GM21825 (cell line): ENCODE measurements around the gene GPR146.
"Not testable (repeated sequence)": the region's sequence is repeated elsewhere in the genome, so short reads cannot be mapped to it uniquely, and the experiment has no call there.

Source experiments
- ATAC-seq: cut with Tn5 transposase; IDR thresholded peaks from one replicate; pipeline ENCODE4 v1.9.1; 2021; ENCODE audit warnings: mild to moderate bottlenecking, moderate library complexity; ENCODE audit not compliant: unreplicated experiment

GPR146 gene

DNA sequence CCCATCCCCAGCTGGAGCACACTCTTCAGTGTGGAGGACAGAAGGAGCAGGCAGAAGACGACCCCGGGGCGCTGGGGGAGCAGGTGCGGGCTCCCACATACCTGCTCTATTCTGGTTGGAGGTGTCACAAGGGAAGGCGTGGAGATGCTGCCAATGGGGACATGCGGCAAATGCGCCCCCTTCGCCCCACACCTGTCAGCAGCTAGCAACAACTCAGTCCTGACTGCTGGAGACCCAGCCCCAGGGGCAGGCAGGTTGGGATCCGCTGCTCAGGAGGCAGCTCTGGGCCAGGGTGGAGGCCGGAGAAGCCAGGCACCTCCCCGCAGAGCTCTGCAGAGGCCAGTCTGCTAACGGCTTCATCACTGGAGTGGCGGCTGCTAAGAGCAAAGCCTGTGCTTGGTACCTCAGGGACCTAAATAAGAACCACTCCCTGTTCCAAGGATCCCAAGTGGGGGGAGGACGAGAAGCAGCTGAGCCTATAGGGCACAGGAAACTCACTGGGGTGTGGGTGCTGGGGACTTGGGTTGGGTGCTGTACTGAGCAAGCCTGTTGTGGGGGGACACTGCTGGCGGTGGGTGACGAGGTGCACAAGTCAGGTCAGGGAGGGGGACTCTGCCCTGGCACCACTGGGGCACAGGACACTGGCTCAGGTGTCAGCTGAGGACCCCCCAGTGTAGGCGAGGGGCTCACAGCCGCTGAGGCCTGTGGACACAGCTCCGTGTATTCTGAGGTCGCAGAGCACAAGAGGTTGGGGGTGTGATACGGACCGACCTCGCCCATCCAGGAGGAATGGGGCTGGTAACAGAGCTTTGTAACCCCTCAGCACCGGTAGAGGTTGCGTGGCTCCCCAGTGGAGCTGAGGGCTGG lies 19.2 kb upstream of the GPR146 start:
- ATAC-seq: no peak

DNA sequence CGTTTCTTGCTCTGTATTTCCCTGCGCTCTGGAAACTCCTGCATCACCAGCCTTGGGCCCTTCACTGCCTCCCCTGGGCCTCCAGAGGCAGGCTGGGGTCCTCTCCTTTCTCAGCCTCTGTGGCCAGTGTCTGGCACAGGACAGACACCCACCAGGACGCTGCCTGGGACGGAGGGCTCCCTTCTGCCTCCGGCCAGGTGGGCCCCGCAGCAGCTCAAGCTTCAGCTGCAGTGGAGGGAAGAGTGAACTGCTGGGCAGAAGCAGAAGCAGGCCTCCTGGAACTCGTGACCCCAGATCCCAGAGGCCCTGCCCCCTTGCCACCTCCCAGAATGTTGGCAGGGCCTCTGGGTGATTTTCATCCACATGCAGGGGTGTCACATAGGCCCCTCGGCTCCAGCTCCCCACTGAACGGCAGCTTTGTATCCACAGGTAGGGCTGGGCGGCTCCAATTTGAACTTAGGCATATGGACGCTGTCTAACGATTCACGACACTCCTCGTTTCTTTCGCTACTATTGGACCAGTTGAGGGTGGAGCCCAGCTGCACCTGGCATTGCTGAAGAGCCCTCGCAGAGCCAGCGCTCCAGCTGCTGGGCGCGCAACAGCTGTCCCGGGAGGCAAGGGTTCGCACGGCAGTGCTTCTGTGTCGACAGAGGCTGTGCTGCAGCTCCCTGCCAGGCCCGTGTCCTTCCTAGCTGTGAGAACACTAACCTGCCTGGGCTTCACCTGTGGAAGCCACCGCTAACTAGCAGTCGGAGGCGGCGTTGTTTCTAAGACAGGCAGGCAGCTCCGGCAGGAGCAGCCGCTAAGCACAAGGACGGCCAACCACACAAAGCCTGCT lies 18.4 kb upstream of the GPR146 start:
- no peak for ATAC-seq

DNA sequence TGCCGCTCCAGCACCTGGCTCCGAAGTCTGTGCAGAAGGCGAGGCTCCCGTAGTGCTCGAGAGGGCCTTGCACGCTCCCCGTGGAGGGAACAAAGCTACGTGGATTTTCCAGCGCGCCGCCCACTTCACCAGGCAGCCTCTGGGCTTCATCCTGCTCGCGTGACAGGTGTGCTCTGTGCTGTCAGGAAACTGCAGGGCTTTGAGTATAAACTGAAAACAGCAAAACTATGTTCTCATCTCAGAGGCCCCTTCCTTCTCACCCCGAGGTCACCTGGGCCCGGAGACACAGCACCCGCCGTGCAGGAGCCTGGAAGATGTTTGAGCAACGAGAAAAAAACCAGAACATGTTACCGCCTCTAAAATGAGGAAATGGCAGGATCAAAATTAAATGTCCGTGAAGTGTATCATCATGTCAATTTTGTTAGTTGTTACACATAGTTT lies 17.6 kb upstream of the GPR146 start:
- ATAC-seq: no peak

DNA sequence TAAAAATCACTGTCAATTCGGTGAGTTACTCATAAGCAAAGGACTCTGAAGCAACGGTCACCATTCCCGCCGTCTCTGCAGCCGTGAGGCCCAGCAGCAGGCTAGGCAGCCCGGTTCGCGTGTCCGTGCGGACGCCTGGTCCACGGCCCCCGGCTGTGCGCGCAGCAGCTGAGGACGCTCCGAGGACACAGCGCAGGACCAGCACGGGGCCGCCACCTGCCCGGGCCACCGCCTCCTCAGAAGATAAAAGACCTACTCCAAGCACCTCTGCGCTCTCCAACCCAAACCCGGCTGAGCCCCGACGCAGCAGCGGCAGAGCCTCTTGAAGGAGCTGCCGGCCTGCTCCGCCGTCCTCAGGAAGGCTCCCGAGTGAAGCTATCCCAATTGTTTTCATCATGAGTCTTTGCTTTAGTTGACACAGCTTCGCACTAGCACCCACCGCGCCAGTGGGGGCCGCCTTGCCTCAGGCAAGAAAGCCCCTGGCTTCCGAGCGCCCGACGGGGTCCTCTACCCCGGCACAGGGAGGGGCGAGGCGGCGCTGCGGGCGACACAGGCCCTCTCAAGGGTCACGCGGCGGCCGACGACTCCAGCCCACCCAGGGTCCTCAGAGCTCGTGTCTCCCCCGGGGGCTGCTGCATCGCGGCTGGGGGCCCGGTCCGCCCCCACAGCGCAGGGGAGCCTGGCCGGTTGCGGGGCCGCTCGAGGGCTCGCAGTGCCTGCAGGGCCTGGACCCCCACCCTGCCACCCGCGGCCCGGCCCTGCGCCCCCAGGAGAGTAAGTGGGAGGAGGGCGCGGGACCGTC lies 16.9 kb upstream of the GPR146 start:
- peak; percentile 6 for ATAC-seq

DNA sequence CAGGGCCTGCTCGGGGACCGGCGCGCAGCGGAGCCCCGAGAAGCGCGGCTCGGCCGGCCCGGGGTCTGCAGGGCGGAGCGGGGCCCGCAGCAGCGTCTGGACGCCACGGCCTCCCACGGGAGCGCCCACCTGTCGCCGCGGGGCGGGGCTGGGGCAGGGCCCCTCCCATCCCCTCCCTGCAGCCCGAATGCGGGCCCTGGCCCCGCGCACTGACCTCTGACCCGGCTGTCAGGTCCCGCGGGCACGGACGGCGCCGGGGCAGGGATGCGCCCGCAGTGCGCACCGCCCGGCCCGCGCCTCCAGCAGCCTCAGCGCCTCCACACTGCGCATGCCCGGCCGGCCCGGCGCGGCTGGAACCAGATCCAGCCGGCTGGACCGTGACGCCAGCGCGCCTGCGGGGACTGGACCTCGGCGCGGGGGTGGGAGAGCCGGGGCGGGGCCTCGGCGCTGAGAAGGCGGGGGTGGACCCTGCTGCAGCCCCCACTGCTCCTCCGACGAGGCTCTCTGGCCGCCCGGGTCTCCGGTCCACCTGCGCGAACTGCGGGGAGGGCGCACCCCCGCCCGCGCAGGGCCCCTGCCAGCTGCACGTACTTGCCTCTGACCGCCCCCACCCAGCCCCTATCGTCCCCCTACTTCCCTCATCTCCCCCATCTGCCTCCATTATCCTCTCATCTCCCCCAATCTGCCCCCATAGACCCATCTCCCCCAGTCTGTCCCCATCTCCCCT lies 16.1 kb upstream of the GPR146 start:
- ATAC-seq: peak; percentile 43

DNA sequence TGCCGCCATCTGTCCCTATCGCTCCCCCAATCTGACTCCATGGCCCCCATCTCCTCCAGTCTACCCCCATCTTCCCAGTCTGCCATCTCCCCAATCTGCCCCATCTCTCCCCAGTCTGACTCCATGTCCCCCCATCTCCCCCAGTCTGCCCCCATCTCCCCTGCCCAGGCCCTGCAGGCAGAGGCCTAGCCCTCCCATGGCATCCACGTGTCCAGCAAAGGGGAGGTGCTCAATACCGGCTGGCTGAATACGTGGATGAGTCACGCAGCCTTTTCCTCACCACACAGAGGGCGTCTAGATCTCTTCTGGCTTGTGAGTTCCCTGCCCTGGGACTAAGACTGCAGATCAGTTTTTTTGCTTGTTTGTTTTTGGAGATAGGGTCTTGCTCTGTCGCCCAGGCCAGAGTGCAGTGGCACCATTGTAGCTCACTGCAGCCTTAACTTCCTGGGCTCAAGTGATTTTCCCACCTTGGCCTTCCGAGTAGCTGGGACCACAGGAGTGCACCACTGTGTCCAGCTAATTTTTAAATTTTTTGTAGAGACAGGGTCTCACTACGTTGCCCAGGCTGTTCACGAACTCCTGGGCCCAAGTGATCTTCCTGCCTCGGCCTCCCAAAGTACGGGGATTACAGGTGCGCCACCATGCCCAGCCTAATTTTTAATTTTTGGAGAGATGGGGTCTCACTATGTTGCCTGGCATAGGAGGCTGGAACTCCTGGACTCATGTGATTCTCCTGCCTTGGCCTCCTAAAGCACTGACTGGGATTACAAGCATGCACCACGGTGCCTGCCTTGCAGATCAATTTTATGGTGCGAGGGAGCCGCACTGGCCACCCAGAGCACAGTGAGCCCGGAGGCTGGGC lies 15.3 kb upstream of the GPR146 start:
- no peak for ATAC-seq

DNA sequence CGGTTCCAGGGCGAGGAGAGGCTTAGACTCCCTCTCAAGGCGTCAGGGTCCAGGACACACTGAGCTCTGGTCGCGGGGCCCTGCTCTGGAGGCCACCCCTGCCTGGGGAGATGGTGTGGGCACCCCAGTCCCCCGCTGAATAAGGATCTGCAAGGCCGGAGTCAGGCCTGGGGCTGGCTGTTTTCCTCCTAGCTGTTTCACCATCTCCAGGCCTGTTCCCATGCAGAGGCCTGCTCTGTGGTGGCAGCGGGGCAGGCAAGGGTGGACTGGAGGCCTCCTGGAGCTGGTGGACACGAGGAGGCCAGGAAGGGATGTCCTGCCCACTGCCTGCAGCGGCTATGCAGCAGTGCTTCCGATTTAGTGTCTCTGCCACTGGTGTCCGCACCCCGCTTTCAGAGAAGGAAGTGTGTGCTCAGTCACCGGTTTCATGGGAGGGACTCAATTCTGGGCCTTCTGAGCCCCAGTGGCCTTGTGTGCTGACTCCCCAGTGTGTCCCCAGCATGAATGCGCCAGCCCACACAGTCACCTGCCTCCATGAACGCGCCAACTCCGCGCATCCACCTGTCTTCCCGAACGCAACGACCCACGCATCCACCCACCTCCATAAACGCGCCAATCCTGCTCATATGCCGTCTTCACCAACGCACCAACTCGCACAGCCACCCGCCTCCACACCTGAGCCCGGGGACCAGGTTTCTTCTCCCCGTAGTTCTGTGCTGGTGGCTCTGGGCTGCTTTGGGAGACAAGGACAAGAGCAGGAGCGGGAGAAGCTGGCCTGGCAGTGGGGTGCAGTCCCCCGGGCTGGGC lies 14.5 kb upstream of the GPR146 start:
- ATAC-seq: no peak

DNA sequence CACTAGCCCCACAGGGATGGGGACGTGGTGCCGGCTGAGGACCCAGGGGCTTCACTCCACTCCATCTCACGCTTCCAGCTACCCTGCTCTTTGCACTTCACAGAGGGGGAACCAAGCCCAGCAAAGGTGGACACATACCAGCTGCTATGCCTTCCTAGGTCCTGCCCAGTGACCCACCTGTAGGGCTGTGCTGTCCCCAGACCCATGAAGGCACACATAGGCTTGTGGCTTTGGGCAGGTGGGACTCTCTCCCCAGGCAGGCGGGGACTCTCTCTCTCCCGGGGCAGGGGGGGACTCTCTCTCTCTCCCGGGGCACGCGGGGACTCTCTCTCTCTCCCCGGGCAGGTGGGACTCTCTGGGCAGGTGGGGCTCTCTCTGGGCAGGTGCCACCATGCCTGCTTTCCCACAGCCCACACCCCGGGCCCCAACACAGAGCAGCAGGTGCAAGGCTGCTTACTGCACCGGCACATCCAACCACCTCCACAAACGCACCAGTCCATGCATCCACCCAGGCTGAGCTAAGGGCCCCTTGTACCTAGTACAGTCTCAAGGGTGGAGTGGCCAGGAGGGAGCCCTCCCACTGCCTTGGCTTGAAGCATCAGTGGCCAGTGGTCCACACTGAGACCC lies 13.8 kb upstream of the GPR146 start:
- no peak for ATAC-seq

DNA sequence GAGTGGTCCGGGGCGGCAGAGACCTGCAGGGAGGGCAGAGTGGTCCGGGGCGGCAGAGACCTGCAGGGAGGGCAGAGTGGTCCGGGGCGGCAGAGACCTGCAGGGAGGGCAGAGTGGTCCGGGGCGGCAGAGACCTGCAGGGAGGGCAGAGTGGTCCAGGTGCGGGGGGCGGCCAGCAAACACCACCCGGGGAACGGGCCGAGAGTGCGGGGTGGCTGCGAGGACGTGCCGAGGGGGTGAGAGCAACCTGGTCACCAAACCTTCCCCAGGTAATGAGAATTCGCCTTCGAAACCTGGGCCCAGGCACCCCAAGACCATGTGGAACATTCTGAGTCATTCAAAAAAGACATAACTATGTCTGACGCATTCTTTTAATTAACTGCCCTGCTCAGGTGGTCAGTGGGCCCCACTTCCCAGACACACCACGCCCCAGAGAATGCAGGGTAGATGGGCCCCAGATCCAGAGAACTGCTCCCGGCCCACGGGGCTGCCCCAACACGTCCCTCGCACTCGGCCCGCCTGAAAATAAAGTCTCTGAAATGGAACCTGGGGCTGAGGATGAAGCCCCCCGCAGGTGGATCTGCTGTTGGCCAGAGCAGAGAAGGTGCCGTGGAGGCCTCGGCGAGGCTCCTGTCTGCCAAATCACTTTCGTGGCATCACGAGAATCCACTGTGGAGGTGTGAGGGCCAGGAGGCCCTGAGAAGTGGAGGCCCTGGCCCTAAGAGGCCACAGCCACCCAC lies 12.5 kb upstream of the GPR146 start:
- no peak for ATAC-seq

DNA sequence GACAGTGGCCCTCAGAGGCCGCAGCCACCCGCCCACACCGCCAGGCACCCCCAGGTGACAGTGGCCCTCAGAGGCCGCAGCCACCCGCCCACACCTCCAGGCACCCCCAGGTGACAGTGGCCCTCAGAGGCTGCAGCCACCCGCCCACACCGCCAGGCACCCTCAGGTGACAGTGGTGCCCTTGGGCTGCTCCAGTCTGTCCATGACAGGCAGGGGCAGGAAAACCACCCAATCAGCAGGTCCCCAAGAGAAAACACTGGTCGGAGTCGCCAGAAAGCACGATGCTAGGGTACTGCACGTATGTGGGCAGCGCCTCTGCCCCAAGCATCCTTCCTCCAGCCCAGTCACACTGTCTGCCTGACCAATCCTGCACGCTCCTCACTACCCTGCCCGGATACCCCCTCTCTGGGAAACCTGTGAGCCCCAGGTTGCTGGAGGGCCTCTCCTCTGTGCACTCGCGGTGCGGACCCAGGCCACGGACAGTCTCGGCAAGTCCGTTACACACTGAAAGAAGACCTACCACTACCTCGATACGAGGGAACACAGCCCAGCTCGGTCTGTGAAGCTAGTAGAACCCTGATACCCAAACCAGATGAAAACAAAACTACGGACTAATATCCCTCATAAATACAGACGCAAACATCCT lies 11.7 kb upstream of the GPR146 start:
- no peak for ATAC-seq

DNA sequence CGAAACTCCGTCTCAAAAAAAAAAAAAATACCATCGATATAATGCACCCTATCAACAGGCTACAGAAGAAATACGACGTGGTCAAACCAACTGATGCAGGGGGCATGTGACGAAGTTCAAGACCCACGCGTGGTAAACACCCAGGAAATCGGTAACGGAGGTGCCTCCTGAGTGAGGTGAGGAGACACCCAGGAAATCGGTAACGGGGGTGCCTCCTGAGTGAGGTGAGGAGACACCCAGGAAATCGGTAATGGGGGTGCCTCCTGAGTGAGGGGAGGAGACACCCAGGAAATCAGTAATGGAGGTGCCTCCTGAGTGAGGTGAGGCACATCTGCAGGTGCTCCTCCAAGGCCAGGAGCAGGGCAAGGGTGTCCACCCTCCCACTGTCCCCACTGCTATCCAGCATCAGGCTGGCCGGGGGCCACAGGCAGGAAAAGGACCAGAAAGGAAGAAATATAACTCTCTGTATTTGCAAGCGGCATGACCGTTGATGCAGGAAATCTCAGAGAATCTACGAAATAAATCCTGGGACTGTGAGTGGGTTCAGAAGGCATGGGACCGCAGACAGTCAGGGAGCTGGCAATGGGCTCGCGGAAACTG lies 10.7 kb upstream of the GPR146 start:
- no peak for ATAC-seq

DNA sequence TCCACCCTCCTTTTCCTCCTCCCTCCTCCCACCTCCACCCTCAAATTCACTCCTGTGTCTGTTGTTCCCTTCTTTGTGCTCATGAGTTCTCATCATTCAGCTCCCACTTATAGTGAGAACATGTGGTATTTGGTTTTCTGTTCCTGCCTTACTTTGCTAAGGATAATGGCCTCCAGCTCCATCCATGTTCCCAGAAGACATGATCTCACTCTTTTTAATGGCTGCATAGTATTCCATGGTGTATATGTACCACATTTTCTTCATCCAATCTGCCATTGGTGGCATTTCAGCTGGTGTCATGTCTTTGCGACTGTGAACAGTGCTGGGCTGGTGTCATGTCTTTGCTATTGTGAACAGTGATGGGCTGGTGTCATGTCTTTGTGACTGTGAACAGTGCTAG lies 9.6 kb upstream of the GPR146 start:
- ATAC-seq: not testable (repeated sequence)

DNA sequence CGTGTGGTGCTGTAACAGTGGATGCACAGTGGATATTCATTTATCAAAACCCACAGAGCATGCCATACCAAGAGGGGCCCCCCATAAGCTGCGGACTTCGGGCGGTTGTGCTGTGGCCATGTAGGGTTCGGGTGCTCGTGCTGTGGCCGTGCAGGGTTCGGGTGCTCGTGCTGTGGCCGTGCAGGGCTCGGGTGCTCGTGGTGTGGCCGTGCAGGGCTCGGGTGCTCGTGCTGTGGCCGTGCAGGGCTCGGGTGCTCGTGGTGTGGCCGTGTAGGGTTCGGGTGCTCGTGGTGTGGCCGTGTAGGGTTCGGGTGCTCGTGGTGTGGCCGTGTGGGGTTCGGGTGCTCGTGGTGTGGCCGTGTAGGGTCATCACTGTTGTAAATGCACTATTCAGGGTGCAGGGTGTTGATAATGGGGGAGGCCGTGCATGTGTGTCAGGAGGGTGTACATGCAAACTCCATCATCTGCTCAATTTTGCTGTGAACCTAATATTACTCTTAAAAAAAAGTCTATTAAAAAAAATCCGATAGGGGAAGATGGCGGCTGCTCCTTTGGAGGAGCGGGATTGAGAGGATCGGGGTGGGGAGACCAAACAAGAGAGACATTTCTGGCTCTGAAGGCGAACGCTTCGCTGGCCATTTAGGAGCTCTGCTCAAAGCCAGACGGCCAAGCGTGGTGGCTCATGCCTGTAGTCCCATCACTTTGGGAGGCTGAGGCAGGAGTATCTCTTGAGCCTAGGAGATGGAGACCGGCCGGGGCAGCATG lies 8.0 kb upstream of the GPR146 start:
- not testable (repeated sequence) for ATAC-seq

DNA sequence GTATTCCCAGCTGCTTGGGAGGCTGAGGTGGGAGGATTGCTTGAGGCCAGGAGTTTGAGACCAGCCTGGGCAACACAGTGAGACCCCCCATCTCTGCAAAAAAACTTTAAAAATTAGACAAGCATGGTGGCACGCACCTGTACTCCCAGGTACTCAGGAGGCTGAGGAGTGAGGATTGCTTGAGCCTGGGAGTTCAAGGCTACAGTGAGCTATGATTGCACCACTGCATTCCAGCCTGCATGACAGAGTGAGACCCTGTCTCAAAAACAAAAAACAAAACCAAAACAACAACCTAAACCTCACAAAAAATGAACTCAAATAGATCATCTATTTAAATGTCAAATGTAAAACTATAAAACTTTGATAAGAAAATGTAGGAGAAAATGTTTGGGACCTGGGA lies 4.1 kb upstream of the GPR146 start:
- ATAC-seq: not testable (repeated sequence)

DNA sequence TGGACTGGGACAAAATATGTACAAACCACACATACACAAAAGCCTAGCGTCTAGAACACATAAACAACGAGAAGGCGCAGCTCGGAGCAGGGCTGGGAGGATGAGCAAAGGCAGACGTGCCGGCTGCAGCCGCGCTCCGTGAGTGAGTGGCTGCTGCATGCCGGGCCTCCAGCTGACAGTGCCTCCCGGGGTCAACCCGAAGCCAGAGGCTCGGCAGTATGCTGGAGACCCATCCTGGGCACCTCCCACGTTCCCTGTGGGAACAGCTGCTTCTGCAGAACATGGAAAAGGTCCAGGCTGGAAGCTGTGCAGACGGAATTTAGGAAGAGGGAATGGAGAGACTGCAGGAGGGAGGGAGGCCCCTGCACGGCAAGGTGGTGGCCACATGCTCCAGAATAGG lies 3.6 kb upstream of the GPR146 start:
- ATAC-seq: no peak
